IMR-90 (cell line): ENCODE results near the gene CDH13. TPM values are rescaled to one million over a fixed set of nuclear protein-coding genes. Genes with fewer than 3 reads are reported as not detected.

Experiments
- ATAC-seq: fragments of 200-7000 bp; cut with Tn5 transposase; 2 replicates; pipeline ENCODE4 v1.9.1; 2020; ENCODE audit warnings: low read depth, mild to moderate bottlenecking, moderate library complexity
- BruUV-seq: library from RNA; stranded (reverse); fragments of 400-500 nt; replicated peaks from 2 replicates; lab custom pipeline; 2021; lab: Mats Ljungman, UMichigan
- CTCF ChIA-PET: fragments of 300-600 bp; formaldehyde crosslinking; extraction: SDS; loops from one replicate; lab custom pipeline; 2021; ENCODE audit warnings: antibody characterized with exemption; lab: Yijun Ruan, JAX
- POLR2A ChIA-PET: fragments of 300-600 bp; sonication (Branson Sonifier 250); formaldehyde crosslinking; loops from one replicate; lab custom pipeline; 2022; ENCODE audit warnings: antibody characterized with exemption; ENCODE audit not compliant: unreplicated experiment; lab: Charles Lee
- DNase-seq: peaks from one replicate; pipeline ENCODE4 v3.0.0; 2013
- H2AFZ ChIP-seq: replicated peaks from 2 replicates; pipeline ENCODE3; 2013; ENCODE audit warnings: low read length, mild to moderate bottlenecking; ENCODE audit not compliant: poor library complexity
- H2AK5ac ChIP-seq: 2 replicates; pipeline ENCODE4 v1.6.1; 2013; ENCODE audit warnings: low read depth, low read length, inconsistent platforms
- H2AK9ac ChIP-seq: replicated peaks from 2 replicates; pipeline ENCODE3; 2013; ENCODE audit warnings: mild to moderate bottlenecking, low read depth, low read length, moderate library complexity; ENCODE audit not compliant: poor library complexity
- H2BK120ac ChIP-seq: 2 replicates; pipeline ENCODE4 v1.6.1; 2013; ENCODE audit warnings: low read depth, low read length, inconsistent platforms
- H2BK15ac ChIP-seq: 3 replicates; pipeline ENCODE4 v1.6.1; 2013; ENCODE audit warnings: low read depth, low read length, inconsistent platforms
- H2BK20ac ChIP-seq: 2 replicates; pipeline ENCODE4 v1.6.1; 2013; ENCODE audit warnings: low read depth, mild to moderate bottlenecking, inconsistent platforms, low read length, moderate library complexity
- H2BK5ac ChIP-seq: 2 replicates; pipeline ENCODE4 v1.6.1; 2013; ENCODE audit warnings: mild to moderate bottlenecking, low read depth, low read length, inconsistent platforms; ENCODE audit not compliant: poor library complexity, severe bottlenecking
- H3K14ac ChIP-seq: replicated peaks from 2 replicates; pipeline ENCODE4 v1.6.1; 2013; ENCODE audit warnings: low read depth, low read length, inconsistent platforms
- H3K18ac ChIP-seq: 2 replicates; pipeline ENCODE4 v1.6.1; 2013; ENCODE audit warnings: low read depth, low read length, control low read depth
- H3K23ac ChIP-seq: 2 replicates; pipeline ENCODE4 v1.6.1; 2013; ENCODE audit warnings: low read depth, low read length, inconsistent platforms
- H3K27ac ChIP-seq: 2 replicates; pipeline ENCODE4 v1.5.1; 2013; ENCODE audit warnings: mild to moderate bottlenecking, control low read depth, low read length; ENCODE audit not compliant: insufficient read depth
- H3K27me3 ChIP-seq: 2 replicates; pipeline ENCODE4 v1.6.1; 2013; ENCODE audit warnings: low read length; ENCODE audit not compliant: control insufficient read depth, insufficient read depth
- H3K36me3 ChIP-seq: 2 replicates; pipeline ENCODE4 v1.6.1; 2013; ENCODE audit warnings: low read length, mixed read lengths; ENCODE audit not compliant: control insufficient read depth, insufficient read depth
- H3K4ac ChIP-seq: 2 replicates; pipeline ENCODE4 v1.6.1; 2013; ENCODE audit warnings: low read depth, low read length, inconsistent platforms
- H3K4me1 ChIP-seq: 2 replicates; pipeline ENCODE4 v1.6.1; 2013; ENCODE audit warnings: low read length, mixed read lengths; ENCODE audit not compliant: control insufficient read depth, insufficient read depth
- H3K4me2 ChIP-seq: 2 replicates; pipeline ENCODE4 v1.6.1; 2013; ENCODE audit warnings: low read depth, mild to moderate bottlenecking, control low read depth, low read length, moderate library complexity
- H3K4me3 ChIP-seq: 2 replicates; pipeline ENCODE4 v1.5.1; 2013; ENCODE audit warnings: low read depth, mild to moderate bottlenecking, control low read depth, low read length, moderate library complexity; ENCODE audit not compliant: insufficient read depth
- H3K56ac ChIP-seq: 2 replicates; pipeline ENCODE4 v1.6.1; 2013; ENCODE audit warnings: low read length, inconsistent platforms; ENCODE audit not compliant: insufficient read depth; ENCODE audit errors: extremely low read depth
- H3K79me1 ChIP-seq, 2 experiments: 2 replicates each; pipeline ENCODE4 v1.6.1; 2013; ENCODE audit warnings: low read length in 2 of 2, inconsistent platforms in 1 of 2, low read depth in 1 of 2
- H3K9ac ChIP-seq: 2 replicates; pipeline ENCODE4 v1.6.1; 2013; ENCODE audit warnings: low read depth, low read length, control low read depth
- H3K9me1 ChIP-seq: 2 replicates; pipeline ENCODE4 v1.6.1; 2013; ENCODE audit warnings: low read length, inconsistent platforms; ENCODE audit not compliant: insufficient read depth
- H3K9me3 ChIP-seq: 2 replicates; pipeline ENCODE4 v1.6.1; 2013; ENCODE audit warnings: low read length; ENCODE audit not compliant: control insufficient read depth, insufficient read depth
- H4K20me1 ChIP-seq: 2 replicates; pipeline ENCODE4 v1.6.1; 2013; ENCODE audit warnings: low read length, inconsistent platforms; ENCODE audit not compliant: insufficient read depth
- H4K5ac ChIP-seq: 2 replicates; pipeline ENCODE4 v1.6.1; 2013; ENCODE audit warnings: mild to moderate bottlenecking, low read depth, low read length, control low read depth
- H4K8ac ChIP-seq, 2 experiments: 2 replicates each; pipeline ENCODE4 v1.6.1; 2013; ENCODE audit warnings: low read depth in 2 of 2, low read length in 2 of 2, control low read depth in 1 of 2, inconsistent platforms in 1 of 2
- H4K91ac ChIP-seq: 2 replicates; pipeline ENCODE4 v1.6.1; 2013; ENCODE audit warnings: low read depth, low read length, inconsistent platforms; ENCODE audit not compliant: insufficient read depth
- BHLHE40 ChIP-seq: fragments of 150-350 bp; IDR thresholded peaks from 2 replicates; pipeline ENCODE4 v1.6.1; 2016; ENCODE audit warnings: mild to moderate bottlenecking, low read depth, low read length
- CEBPB ChIP-seq: IDR thresholded peaks from 2 replicates; pipeline ENCODE4 v1.6.1; 2012; ENCODE audit warnings: low read depth, low read length, improper control_type of control experiment
- CHD1 ChIP-seq: IDR thresholded peaks from 2 replicates; pipeline ENCODE4 v1.6.1; 2012; ENCODE audit warnings: low read depth, low read length, improper control_type of control experiment
- FOS ChIP-seq: fragments of 150-350 bp; IDR thresholded peaks from 2 replicates; pipeline ENCODE4 v1.6.1; 2016; ENCODE audit warnings: low read depth, low read length
- MAFK ChIP-seq: IDR thresholded peaks from 2 replicates; pipeline ENCODE4 v1.6.1; 2012; ENCODE audit warnings: low read depth, low read length, improper control_type of control experiment
- MAZ ChIP-seq: IDR thresholded peaks from 2 replicates; pipeline ENCODE4 v1.6.1; 2012; ENCODE audit warnings: low read depth, mild to moderate bottlenecking, low read length, improper control_type of control experiment, moderate library complexity, borderline replicate concordance
- MXI1 ChIP-seq: IDR thresholded peaks from 2 replicates; pipeline ENCODE4 v1.6.1; 2012; ENCODE audit warnings: low read depth, mild to moderate bottlenecking, low read length, moderate library complexity, borderline replicate concordance
- NFE2L2 ChIP-seq: fragments of 150-350 bp; IDR thresholded peaks from 2 replicates; pipeline ENCODE4 v1.6.1; 2016; ENCODE audit warnings: low read depth, mild to moderate bottlenecking, low read length
- POLR2A ChIP-seq: IDR thresholded peaks from 2 replicates; pipeline ENCODE4 v1.6.1; 2012; ENCODE audit warnings: mild to moderate bottlenecking, low read depth, low read length
- RAD21 ChIP-seq: IDR thresholded peaks from 2 replicates; pipeline ENCODE4 v1.6.1; 2012; ENCODE audit warnings: low read length, improper control_type of control experiment
- RCOR1 ChIP-seq: IDR thresholded peaks from 2 replicates; pipeline ENCODE4 v1.6.1; 2012; ENCODE audit warnings: mild to moderate bottlenecking, low read length, improper control_type of control experiment; ENCODE audit not compliant: insufficient replicate concordance
- RFX5 ChIP-seq: IDR thresholded peaks from 2 replicates; pipeline ENCODE4 v1.8.0; 2012; ENCODE audit warnings: low read depth, mild to moderate bottlenecking, low read length, moderate library complexity
- SMC3 ChIP-seq: fragments of 150-350 bp; IDR thresholded peaks from 2 replicates; pipeline ENCODE4 v1.6.1; 2016; ENCODE audit warnings: low read depth, mild to moderate bottlenecking, antibody characterized with exemption, low read length, moderate library complexity
- WGBS, 2 experiments: methylation state at CpG; one replicate each; pipeline versions ENCODE4 v1.1.5 to v1.1.7; 2013; ENCODE audit warnings: missing lambda C conversion rate in 2 of 2; ENCODE audit not compliant: insufficient read length in 1 of 2; ENCODE audit errors: extremely low coverage in 2 of 2; 5-methylcytosine and 5-hydroxymethylcytosine counted together
- dilution Hi-C: fragments of 300-500 bp; cut with HindIII; formaldehyde crosslinking; loops from one replicate; pipeline ENCODE4 v1.14.3; 2018; ENCODE audit warnings: low sequenced_read_pairs; ENCODE audit not compliant: unreplicated experiment
- in situ Hi-C: fragments of 300-500 bp; cut with MboI; formaldehyde crosslinking; loops from 3 replicates; pipeline ENCODE4 v1.14.3; 2019; ENCODE audit warnings: low sequenced_read_pairs, inconsistent platforms, mixed read lengths
- intact Hi-C: fragments of 100-400 bp; cut with micrococcal nuclease; formaldehyde crosslinking; loops from 2 replicates; pipeline ENCODE4 v1.10.0; 2022
- polyA plus RNA-seq, 3 experiments: library from polyadenylated mRNA; depleted of rRNA; stranded (reverse); fragments of >200 nt; gene quantifications; 2 replicates each; pipeline ENCODE4 v1.2.3, GENCODE V29; 2012; ENCODE audit warnings: low replicate concordance in 1 of 3
- total RNA-seq: library from RNA; depleted of rRNA; stranded (reverse); fragments of >200 nt; gene quantifications from 2 replicates; pipeline ENCODE4 v1.2.3, GENCODE V29; 2012
- TF ChIP-seq, protein P1 (sequence below): fragments of 150-350 bp; IDR thresholded peaks from 2 replicates; pipeline ENCODE4 v1.6.1; 2017; ENCODE audit warnings: mild to moderate bottlenecking, antibody characterized with exemption, low read length, low read depth
- TF ChIP-seq, protein P2 (sequence below): fragments of 150-350 bp; IDR thresholded peaks from 2 replicates; pipeline ENCODE4 v1.6.1; 2016; ENCODE audit warnings: low read depth, mild to moderate bottlenecking, low read length, moderate library complexity, borderline replicate concordance
- TF ChIP-seq, protein P3 (sequence below): conservative IDR thresholded peaks from 2 replicates; pipeline ENCODE4 v1.5.1; 2012; ENCODE audit warnings: mild to moderate bottlenecking, low read depth, low read length, improper control_type of control experiment

Gene CDH13
- total and polyA plus RNA-seq, 2 of the 4 experiments (the other 2 are of a cell fraction) = 61.6 to 74.7 TPM

DNA sequence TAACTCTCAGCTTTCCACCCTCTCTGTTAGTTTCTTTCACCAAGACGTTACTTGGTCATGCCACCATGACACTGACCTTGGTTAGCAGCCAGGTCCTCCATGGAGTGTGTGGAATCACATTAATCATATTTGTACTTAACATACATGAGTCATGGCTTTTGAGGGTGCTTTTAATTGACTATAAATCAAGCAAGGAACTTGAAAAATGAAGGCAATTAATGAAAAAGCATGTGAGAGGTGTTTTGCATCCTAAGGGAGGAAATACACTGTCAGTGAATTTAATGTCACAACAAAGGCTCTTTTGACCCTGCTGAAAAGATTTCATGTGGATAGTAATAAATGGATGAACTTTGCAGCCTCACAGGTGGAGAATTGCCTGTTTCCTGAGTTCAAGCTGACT, 240.7 kb downstream of the CDH13 start:
- no CpG with 5 or more reads among the region's 1 CpG for WGBS, 2 experiments

More for the DNA sequence above, 240.7 kb downstream of the CDH13 start:
- Histone ChIP-seq H3K4me1 (no peaks in the 10 kb centered on the region), H3K27me3 (no peaks in the 10 kb centered on the region), H2AFZ (no peak overlapping the region), H4K8ac (no peak overlapping the region), H3K9me1 (no peaks in the 10 kb centered on the region), H3K36me3 (no peaks in the 10 kb centered on the region), H3K56ac (no peak overlapping the region), H2BK15ac (no peak overlapping the region), H4K91ac (no peak overlapping the region), H3K18ac (no peak overlapping the region), H2BK20ac (no peak overlapping the region), H3K4ac (no peak overlapping the region), H2BK5ac (no peak overlapping the region), H3K14ac (no peak overlapping the region), H2AK5ac (no peak overlapping the region), H3K9me3 (peaks cover 4% of the 10 kb centered on the region), H3K4me3 (no peak overlapping the region), H3K79me1 (peaks cover 0 to 5% of the 10 kb centered on the region in 2 experiments; a peak in 2 of 4 replicates), H3K9ac (no peak overlapping the region), H2BK120ac (no peak overlapping the region), H4K20me1 (no peaks in the 10 kb centered on the region), H3K4me2 (no peak overlapping the region), H3K23ac (no peak overlapping the region), H2AK9ac (no peak overlapping the region), H3K27ac (no peak overlapping the region), H4K5ac (no peak overlapping the region)
- intact Hi-C loops = no loop called here
- BruUV-seq = no TSS peak
- ChIA-PET POLR2A (no interaction called here), CTCF (no interaction called here)
- dilution Hi-C loops = no loop called here
- ATAC-seq (no peak), DNase-seq (no peak)
- TF ChIP-seq, protein P1, sequence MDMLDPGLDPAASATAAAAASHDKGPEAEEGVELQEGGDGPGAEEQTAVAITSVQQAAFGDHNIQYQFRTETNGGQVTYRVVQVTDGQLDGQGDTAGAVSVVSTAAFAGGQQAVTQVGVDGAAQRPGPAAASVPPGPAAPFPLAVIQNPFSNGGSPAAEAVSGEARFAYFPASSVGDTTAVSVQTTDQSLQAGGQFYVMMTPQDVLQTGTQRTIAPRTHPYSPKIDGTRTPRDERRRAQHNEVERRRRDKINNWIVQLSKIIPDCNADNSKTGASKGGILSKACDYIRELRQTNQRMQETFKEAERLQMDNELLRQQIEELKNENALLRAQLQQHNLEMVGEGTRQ = no peak
- no peak for TF ChIP-seq RCOR1
- no peak for TF ChIP-seq RFX5
- TF ChIP-seq FOS = no peak
- TF ChIP-seq NFE2L2 = no peak
- TF ChIP-seq MAZ = no peak
- TF ChIP-seq, protein P2, sequence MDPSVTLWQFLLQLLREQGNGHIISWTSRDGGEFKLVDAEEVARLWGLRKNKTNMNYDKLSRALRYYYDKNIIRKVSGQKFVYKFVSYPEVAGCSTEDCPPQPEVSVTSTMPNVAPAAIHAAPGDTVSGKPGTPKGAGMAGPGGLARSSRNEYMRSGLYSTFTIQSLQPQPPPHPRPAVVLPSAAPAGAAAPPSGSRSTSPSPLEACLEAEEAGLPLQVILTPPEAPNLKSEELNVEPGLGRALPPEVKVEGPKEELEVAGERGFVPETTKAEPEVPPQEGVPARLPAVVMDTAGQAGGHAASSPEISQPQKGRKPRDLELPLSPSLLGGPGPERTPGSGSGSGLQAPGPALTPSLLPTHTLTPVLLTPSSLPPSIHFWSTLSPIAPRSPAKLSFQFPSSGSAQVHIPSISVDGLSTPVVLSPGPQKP = no peak
- TF ChIP-seq MXI1 = no peak
- TF ChIP-seq BHLHE40 = no peak
- no peak for TF ChIP-seq RAD21
- TF ChIP-seq CHD1 = no peak
- TF ChIP-seq, protein P3, sequence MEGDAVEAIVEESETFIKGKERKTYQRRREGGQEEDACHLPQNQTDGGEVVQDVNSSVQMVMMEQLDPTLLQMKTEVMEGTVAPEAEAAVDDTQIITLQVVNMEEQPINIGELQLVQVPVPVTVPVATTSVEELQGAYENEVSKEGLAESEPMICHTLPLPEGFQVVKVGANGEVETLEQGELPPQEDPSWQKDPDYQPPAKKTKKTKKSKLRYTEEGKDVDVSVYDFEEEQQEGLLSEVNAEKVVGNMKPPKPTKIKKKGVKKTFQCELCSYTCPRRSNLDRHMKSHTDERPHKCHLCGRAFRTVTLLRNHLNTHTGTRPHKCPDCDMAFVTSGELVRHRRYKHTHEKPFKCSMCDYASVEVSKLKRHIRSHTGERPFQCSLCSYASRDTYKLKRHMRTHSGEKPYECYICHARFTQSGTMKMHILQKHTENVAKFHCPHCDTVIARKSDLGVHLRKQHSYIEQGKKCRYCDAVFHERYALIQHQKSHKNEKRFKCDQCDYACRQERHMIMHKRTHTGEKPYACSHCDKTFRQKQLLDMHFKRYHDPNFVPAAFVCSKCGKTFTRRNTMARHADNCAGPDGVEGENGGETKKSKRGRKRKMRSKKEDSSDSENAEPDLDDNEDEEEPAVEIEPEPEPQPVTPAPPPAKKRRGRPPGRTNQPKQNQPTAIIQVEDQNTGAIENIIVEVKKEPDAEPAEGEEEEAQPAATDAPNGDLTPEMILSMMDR = no peak
- no peak for TF ChIP-seq CEBPB
- TF ChIP-seq POLR2A = no peak
- no peak for TF ChIP-seq MAFK
- TF ChIP-seq SMC3 = no peak
- in situ Hi-C loops = no loop called here
